ENCODE results near the gene NOX3. TPM values are rescaled to one million over a fixed set of nuclear protein-coding genes. Genes with fewer than 3 reads are reported as not detected.

The NOX3 gene
- total and polyA plus RNA-seq, 2 donors (not counting 1 experiment from before 2014, with no cell fraction given): not detected

- Histone ChIP-seq H3K4me1 (ENCODE audit: control insufficient read depth in 2 of 2, insufficient read depth in 2 of 2, low read length in 2 of 2) (no peaks in the 10 kb centered on the region), H4K20me1 (ENCODE audit: control insufficient read depth, insufficient read depth, low read length, poor library complexity, severe bottlenecking) (no peaks in the 10 kb centered on the region), H2AFZ (ENCODE audit: insufficient read depth, low read depth, low read length, poor library complexity, severe bottlenecking) (no peak overlapping the region), H3K27ac (ENCODE audit: low read length in 2 of 2) (no peak overlapping the region), H3K36me3 (replicated peaks in 1 of 2; ENCODE audit: control extremely low read depth in 1 of 2, control insufficient read depth in 1 of 2, extremely low read depth in 1 of 2, insufficient read depth in 2 of 2, low read length in 1 of 2) (no peaks in the 10 kb centered on the region), H3K79me2 (ENCODE audit: control insufficient read depth, insufficient read depth, low read length) (no peaks in the 10 kb centered on the region), H3K9me3 (ENCODE audit: control extremely low read depth in 1 of 3, control insufficient read depth in 2 of 3, insufficient read depth in 1 of 3, low read length in 2 of 3) (no peaks in the 10 kb centered on the region), H3K27me3 (replicated peaks in 1 of 4; ENCODE audit: control extremely low read depth in 1 of 4, control insufficient read depth in 3 of 4, insufficient read depth in 4 of 4, low read length in 3 of 4) (no peaks in the 10 kb centered on the region), H3K4me2 (replicated peaks; ENCODE audit: low read depth, low read length, poor library complexity, severe bottlenecking) (no peak overlapping the region), H3K9ac (ENCODE audit: low read length) (no peak overlapping the region), H3K4me3 (ENCODE audit: control extremely low read depth in 1 of 5, extremely low read depth in 1 of 5, insufficient read depth in 1 of 5, low read depth in 2 of 5, low read length in 4 of 5) (no peak overlapping the region)
- WGBS (ENCODE audit: insufficient coverage): no CpG with 5 or more reads among the region's 4 CpGs
- intact Hi-C loops (cut with micrococcal nuclease): no loop called here
- no peak overlapping the region for H3K4me3 Mint-ChIP-seq
- no peak for DNase-seq
- no peaks in the 10 kb centered on the region for H3K27me3 Mint-ChIP-seq
- ChIA-PET CTCF (no interaction called here), POLR2A (no interaction called here)
- no peaks in the 10 kb centered on the region for H3K4me1 Mint-ChIP-seq
- no peak overlapping the region for H3K27ac Mint-ChIP-seq
- no peak for ATAC-seq (ENCODE audit: low read depth)
- no peak for TF ChIP-seq EZH2 (IDR thresholded peaks at IDR 0.05; ENCODE audit: borderline replicate concordance, insufficient read depth, low read depth, low read length, poor library complexity, severe bottlenecking)
- TF ChIP-seq CTCF (IDR thresholded peaks at IDR 0.05): no peak
- H3K9me3 Mint-ChIP-seq (ENCODE audit: insufficient read depth): no peaks in the 10 kb centered on the region
Measured at GRCh38 chr6:155372256-155372655, 83.4 kb downstream of the NOX3 start.

- Histone ChIP-seq H2AFZ (ENCODE audit: insufficient read depth, low read depth, low read length, poor library complexity, severe bottlenecking) (no peak overlapping the region), H3K4me1 (ENCODE audit: control insufficient read depth in 2 of 2, insufficient read depth in 2 of 2, low read length in 2 of 2) (no peaks in the 10 kb centered on the region), H3K27me3 (replicated peaks in 1 of 4; ENCODE audit: control extremely low read depth in 1 of 4, control insufficient read depth in 3 of 4, insufficient read depth in 4 of 4, low read length in 3 of 4) (no peaks in the 10 kb centered on the region), H3K9me3 (ENCODE audit: control extremely low read depth in 1 of 3, control insufficient read depth in 2 of 3, insufficient read depth in 1 of 3, low read length in 2 of 3) (no peaks in the 10 kb centered on the region), H4K20me1 (ENCODE audit: control insufficient read depth, insufficient read depth, low read length, poor library complexity, severe bottlenecking) (no peaks in the 10 kb centered on the region), H3K9ac (ENCODE audit: low read length) (no peak overlapping the region), H3K27ac (ENCODE audit: low read length in 2 of 2) (no peak overlapping the region), H3K4me3 (ENCODE audit: control extremely low read depth in 1 of 5, extremely low read depth in 1 of 5, insufficient read depth in 1 of 5, low read depth in 2 of 5, low read length in 4 of 5) (no peak overlapping the region), H3K4me2 (replicated peaks; ENCODE audit: low read depth, low read length, poor library complexity, severe bottlenecking) (no peak overlapping the region), H3K36me3 (replicated peaks in 1 of 2; ENCODE audit: control extremely low read depth in 1 of 2, control insufficient read depth in 1 of 2, extremely low read depth in 1 of 2, insufficient read depth in 2 of 2, low read length in 1 of 2) (no peaks in the 10 kb centered on the region), H3K79me2 (ENCODE audit: control insufficient read depth, insufficient read depth, low read length) (no peaks in the 10 kb centered on the region)
- TF ChIP-seq CTCF (IDR thresholded peaks at IDR 0.05) (no peak), EZH2 (IDR thresholded peaks at IDR 0.05; ENCODE audit: borderline replicate concordance, insufficient read depth, low read depth, low read length, poor library complexity, severe bottlenecking) (no peak)
- intact Hi-C loops (cut with micrococcal nuclease): no loop called here
- H3K9me3 Mint-ChIP-seq (ENCODE audit: insufficient read depth): no peaks in the 10 kb centered on the region
- no peak for ATAC-seq (ENCODE audit: low read depth)
- 95% methylated on average over 5 of the region's 5 CpGs for WGBS (ENCODE audit: insufficient coverage)
- no peak overlapping the region for H3K27ac Mint-ChIP-seq
- no peak for DNase-seq
- H3K27me3 Mint-ChIP-seq: no peaks in the 10 kb centered on the region
- no peaks in the 10 kb centered on the region for H3K4me1 Mint-ChIP-seq
- ChIA-PET POLR2A (no interaction called here), CTCF (no interaction called here)
- no peak overlapping the region for H3K4me3 Mint-ChIP-seq
Measured at GRCh38 chr6:155371230-155371629, 84.4 kb downstream of the NOX3 start.

Measured in B cell (primary cell).